HepG2 (cell line): ENCODE results near the gene SLC9A5. TPM values are rescaled to one million over a fixed set of nuclear protein-coding genes. Genes with fewer than 3 reads are reported as not detected.

Experiments
- CC2D1A ChIP-seq: sonication (generic); formaldehyde crosslinking; IDR thresholded peaks from 2 replicates; pipeline ENCODE4 v1.8.1; 2023; ENCODE audit warnings: mild to moderate bottlenecking, missing genetic modification reagents
- FOXJ3 ChIP-seq: sonication (generic); formaldehyde crosslinking; IDR thresholded peaks from 2 replicates; pipeline ENCODE4 v1.4.0; 2020; ENCODE audit warnings: missing genetic modification reagents, mild to moderate bottlenecking, borderline replicate concordance
- MAFG ChIP-seq: sonication (generic); formaldehyde crosslinking; IDR thresholded peaks from 2 replicates; pipeline ENCODE4 v1.5.1; 2020; ENCODE audit warnings: mild to moderate bottlenecking, missing genetic modification reagents
- MED1 ChIP-seq: sonication (generic); formaldehyde crosslinking; IDR thresholded peaks from 2 replicates; pipeline ENCODE4 v1.4.0; 2020; ENCODE audit warnings: missing genetic modification reagents
- MXD4 ChIP-seq: IDR thresholded peaks from 2 replicates; pipeline ENCODE4 v1.6.1; 2016; ENCODE audit warnings: mild to moderate bottlenecking, missing biosample characterization, missing genetic modification reagents
- NBN ChIP-seq: fragments of 450-650 bp; conservative IDR thresholded peaks from 2 replicates; pipeline ENCODE4 v1.6.1; 2017
- PAX8 ChIP-seq: sonication (generic); formaldehyde crosslinking; IDR thresholded peaks from 2 replicates; pipeline ENCODE4 v1.8.0; 2022; ENCODE audit warnings: mild to moderate bottlenecking, missing genetic modification reagents, borderline replicate concordance
- REPIN1 ChIP-seq: sonication (generic); formaldehyde crosslinking; IDR thresholded peaks from 2 replicates; pipeline ENCODE4 v1.8.0; 2022; ENCODE audit warnings: missing genetic modification reagents, low read depth, mild to moderate bottlenecking, borderline replicate concordance
- SALL1 ChIP-seq: sonication (generic); formaldehyde crosslinking; IDR thresholded peaks from 2 replicates; pipeline ENCODE4 v1.8.0; 2022; ENCODE audit warnings: mild to moderate bottlenecking, missing genetic modification reagents
- ZNF263 ChIP-seq: sonication (generic); formaldehyde crosslinking; IDR thresholded peaks from 2 replicates; pipeline ENCODE4 v1.4.0; 2020; ENCODE audit warnings: missing genetic modification reagents
- ZNF3 ChIP-seq: IDR thresholded peaks from 2 replicates; pipeline ENCODE4 v1.7.0; 2017; ENCODE audit warnings: inconsistent platforms
- ZNF501 ChIP-seq: sonication (generic); formaldehyde crosslinking; IDR thresholded peaks from 2 replicates; pipeline ENCODE4 v1.5.1; 2020; ENCODE audit warnings: mild to moderate bottlenecking, moderate library complexity, missing genetic modification reagents
- ZNF83 ChIP-seq: sonication (generic); formaldehyde crosslinking; IDR thresholded peaks from 2 replicates; pipeline ENCODE4 v1.4.0; 2020; ENCODE audit warnings: missing genetic modification reagents, mild to moderate bottlenecking, borderline replicate concordance
- polyA plus RNA-seq, 8 experiments: library from polyadenylated mRNA; depleted of rRNA in 3 of 8; stranded (reverse) in 7 of 8; unstranded in 1 of 8; fragments of >200 nt; fragmentation: Illumina TruSeq in 4 of 8; extraction: Trizol in 4 of 8; gene quantifications; 2 replicates each; pipeline versions ENCODE4 v1.2.1 to v1.2.3, GENCODE V29; 2011 to 2016; ENCODE audit warnings: low read depth in 4 of 8, missing spikeins in 1 of 8, mixed read lengths in 1 of 8; ENCODE audit not compliant: insufficient read depth in 1 of 8
- total RNA-seq, 5 experiments: library from RNA; depleted of rRNA; stranded (reverse); fragments of >200 nt; fragmentation: Illumina TruSeq; extraction: Trizol; gene quantifications; 2 replicates each; pipeline ENCODE4 v1.2.3, GENCODE V29; 2016; ENCODE audit warnings: low read depth in 1 of 5
- TF ChIP-seq, protein P1 (sequence below): sonication (generic); formaldehyde crosslinking; IDR thresholded peaks from 2 replicates; pipeline ENCODE4 v1.5.1; 2020; ENCODE audit warnings: missing genetic modification reagents, mild to moderate bottlenecking, borderline replicate concordance
- TF ChIP-seq, protein P2 (sequence below): sonication (generic); formaldehyde crosslinking; IDR thresholded peaks from 2 replicates; pipeline ENCODE4 v1.5.0; 2020; ENCODE audit warnings: mild to moderate bottlenecking, missing genetic modification reagents
- TF ChIP-seq, protein P3 (sequence below): sonication (generic); formaldehyde crosslinking; IDR thresholded peaks from one replicate; pipeline ENCODE4 v1.5.1; 2020; ENCODE audit warnings: mild to moderate bottlenecking, missing genetic modification reagents; ENCODE audit errors: not compliant biosample characterization
- TF ChIP-seq, protein P4 (sequence below): sonication (generic); formaldehyde crosslinking; IDR thresholded peaks from 2 replicates; pipeline ENCODE4 v1.4.0; 2020; ENCODE audit warnings: mild to moderate bottlenecking, missing genetic modification reagents

SLC9A5 gene
- total and polyA plus RNA-seq, 2 of the 13 experiments (the other 11 are each of a cell fraction or from before 2014, with no cell fraction given): 0.58 to 1.4 TPM

DNA sequence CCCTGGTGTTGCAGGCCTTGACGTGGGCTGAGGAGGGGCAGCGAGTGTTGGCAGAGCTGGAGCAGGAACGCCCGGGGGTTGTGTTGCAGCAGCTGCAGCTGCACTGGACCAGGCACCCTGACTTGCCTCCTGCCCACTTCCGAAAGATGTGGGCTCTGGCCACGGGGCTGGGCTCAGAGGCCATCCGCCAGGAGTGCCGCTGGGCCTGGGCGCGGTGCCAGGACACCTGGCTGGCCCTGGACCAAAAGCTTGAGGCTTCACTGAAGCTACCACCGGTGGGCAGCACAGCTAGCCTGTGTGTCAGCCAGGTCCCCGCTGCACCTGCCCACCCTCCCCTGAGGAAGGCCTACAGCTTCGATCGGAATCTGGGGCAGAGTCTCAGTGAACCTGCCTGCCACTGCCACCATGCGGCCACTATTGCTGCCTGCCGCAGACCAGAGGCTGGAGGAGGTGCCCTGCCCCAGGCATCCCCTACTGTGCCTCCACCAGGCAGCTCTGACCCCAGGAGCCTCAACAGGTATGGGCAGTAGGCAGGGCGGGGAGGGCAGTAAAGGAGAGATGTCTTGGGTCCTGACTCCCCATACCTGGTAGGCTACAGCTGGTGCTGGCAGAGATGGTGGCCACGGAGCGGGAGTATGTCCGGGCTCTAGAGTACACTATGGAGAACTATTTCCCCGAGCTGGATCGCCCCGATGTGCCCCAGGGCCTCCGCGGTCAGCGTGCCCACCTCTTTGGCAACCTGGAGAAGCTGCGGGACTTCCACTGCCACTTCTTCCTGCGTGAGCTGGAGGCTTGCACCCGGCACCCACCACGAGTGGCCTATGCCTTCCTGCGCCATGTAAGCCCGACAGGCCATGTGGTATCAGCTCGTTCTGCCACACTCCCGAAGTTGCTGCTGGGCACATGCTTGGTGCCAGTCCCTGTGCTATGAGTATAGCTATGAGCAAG is 36.2 kb downstream of the SLC9A5 start (continued):
- TF ChIP-seq, protein P1, sequence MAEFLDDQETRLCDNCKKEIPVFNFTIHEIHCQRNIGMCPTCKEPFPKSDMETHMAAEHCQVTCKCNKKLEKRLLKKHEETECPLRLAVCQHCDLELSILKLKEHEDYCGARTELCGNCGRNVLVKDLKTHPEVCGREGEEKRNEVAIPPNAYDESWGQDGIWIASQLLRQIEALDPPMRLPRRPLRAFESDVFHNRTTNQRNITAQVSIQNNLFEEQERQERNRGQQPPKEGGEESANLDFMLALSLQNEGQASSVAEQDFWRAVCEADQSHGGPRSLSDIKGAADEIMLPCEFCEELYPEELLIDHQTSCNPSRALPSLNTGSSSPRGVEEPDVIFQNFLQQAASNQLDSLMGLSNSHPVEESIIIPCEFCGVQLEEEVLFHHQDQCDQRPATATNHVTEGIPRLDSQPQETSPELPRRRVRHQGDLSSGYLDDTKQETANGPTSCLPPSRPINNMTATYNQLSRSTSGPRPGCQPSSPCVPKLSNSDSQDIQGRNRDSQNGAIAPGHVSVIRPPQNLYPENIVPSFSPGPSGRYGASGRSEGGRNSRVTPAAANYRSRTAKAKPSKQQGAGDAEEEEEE (CRISPR knock-in tag): no peak
- TF ChIP-seq, protein P2, sequence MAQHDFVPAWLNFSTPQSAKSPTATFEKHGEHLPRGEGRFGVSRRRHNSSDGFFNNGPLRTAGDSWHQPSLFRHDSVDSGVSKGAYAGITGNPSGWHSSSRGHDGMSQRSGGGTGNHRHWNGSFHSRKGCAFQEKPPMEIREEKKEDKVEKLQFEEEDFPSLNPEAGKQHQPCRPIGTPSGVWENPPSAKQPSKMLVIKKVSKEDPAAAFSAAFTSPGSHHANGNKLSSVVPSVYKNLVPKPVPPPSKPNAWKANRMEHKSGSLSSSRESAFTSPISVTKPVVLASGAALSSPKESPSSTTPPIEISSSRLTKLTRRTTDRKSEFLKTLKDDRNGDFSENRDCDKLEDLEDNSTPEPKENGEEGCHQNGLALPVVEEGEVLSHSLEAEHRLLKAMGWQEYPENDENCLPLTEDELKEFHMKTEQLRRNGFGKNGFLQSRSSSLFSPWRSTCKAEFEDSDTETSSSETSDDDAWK (CRISPR knock-in tag): no peak
- TF ChIP-seq, protein P3, sequence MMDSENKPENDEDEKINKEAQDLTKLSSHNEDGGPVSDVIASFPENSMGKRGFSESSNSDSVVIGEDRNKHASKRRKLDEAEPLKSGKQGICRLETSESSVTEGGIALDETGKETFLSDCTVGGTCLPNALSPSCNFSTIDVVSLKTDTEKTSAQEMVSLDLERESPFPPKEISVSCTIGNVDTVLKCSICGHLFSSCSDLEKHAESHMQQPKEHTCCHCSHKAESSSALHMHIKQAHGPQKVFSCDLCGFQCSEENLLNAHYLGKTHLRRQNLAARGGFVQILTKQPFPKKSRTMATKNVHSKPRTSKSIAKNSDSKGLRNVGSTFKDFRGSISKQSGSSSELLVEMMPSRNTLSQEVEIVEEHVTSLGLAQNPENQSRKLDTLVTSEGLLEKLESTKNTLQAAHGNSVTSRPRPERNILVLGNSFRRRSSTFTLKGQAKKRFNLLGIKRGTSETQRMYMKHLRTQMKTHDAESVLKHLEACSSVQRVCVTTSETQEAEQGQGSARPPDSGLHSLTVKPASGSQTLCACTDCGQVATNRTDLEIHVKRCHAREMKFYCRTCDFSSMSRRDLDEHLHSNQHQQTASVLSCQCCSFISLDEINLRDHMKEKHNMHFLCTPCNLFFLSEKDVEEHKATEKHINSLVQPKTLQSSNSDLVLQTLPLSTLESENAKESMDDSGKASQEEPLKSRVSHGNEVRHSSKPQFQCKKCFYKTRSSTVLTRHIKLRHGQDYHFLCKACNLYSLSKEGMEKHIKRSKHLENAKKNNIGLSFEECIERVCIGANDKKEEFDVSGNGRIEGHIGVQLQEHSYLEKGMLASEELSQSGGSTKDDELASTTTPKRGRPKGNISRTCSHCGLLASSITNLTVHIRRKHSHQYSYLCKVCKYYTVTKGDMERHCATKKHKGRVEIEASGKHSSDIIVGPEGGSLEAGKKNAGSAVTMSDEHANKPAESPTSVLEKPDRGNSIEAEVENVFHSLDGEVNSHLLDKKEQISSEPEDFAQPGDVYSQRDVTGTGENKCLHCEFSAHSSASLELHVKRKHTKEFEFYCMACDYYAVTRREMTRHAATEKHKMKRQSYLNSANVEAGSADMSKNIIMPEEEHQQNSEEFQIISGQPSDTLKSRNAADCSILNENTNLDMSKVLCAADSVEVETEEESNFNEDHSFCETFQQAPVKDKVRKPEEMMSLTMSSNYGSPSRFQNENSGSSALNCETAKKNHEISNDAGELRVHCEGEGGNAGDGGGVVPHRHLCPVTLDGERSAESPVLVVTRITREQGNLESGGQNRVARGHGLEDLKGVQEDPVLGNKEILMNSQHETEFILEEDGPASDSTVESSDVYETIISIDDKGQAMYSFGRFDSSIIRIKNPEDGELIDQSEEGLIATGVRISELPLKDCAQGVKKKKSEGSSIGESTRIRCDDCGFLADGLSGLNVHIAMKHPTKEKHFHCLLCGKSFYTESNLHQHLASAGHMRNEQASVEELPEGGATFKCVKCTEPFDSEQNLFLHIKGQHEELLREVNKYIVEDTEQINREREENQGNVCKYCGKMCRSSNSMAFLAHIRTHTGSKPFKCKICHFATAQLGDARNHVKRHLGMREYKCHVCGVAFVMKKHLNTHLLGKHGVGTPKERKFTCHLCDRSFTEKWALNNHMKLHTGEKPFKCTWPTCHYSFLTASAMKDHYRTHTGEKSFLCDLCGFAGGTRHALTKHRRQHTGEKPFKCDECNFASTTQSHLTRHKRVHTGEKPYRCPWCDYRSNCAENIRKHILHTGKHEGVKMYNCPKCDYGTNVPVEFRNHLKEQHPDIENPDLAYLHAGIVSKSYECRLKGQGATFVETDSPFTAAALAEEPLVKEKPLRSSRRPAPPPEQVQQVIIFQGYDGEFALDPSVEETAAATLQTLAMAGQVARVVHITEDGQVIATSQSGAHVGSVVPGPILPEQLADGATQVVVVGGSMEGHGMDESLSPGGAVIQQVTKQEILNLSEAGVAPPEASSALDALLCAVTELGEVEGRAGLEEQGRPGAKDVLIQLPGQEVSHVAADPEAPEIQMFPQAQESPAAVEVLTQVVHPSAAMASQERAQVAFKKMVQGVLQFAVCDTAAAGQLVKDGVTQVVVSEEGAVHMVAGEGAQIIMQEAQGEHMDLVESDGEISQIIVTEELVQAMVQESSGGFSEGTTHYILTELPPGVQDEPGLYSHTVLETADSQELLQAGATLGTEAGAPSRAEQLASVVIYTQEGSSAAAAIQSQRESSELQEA (CRISPR knock-in tag): no peak
- TF ChIP-seq ZNF263 (CRISPR knock-in tag) (0 out of 2 replicates have a peak, but pooled peaks have one; percentile 41), NBN (no peak), MED1 (CRISPR knock-in tag) (no peak), MAFG (CRISPR knock-in tag) (no peak), SALL1 (CRISPR knock-in tag) (peak; percentile 47; the same call in 1 of the 2 replicates), MXD4 (no peak), ZNF3 (CRISPR knock-in tag) (no peak), PAX8 (no peak), CC2D1A (CRISPR knock-in tag) (no peak), ZNF501 (CRISPR knock-in tag) (no peak), REPIN1 (CRISPR knock-in tag) (peak; percentile 82), FOXJ3 (CRISPR knock-in tag) (no peak), ZNF83 (CRISPR knock-in tag) (no peak)
- TF ChIP-seq, protein P4, sequence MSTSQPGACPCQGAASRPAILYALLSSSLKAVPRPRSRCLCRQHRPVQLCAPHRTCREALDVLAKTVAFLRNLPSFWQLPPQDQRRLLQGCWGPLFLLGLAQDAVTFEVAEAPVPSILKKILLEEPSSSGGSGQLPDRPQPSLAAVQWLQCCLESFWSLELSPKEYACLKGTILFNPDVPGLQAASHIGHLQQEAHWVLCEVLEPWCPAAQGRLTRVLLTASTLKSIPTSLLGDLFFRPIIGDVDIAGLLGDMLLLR (CRISPR knock-in tag): 0 out of 2 replicates have a peak, but pooled peaks have one; percentile 55
